NCI-H2029 (cell line): ENCODE data around the gene ST3GAL4.
"Not testable (repeated sequence)": the region's sequence is repeated elsewhere in the genome, so short reads cannot be mapped to it uniquely, and the experiment has no call there.

ENCODE experiments used
- DNase-seq: peaks from one replicate; lab custom pipeline; 2025; lab: John Stamatoyannopoulos, UW

The ST3GAL4 gene

DNA sequence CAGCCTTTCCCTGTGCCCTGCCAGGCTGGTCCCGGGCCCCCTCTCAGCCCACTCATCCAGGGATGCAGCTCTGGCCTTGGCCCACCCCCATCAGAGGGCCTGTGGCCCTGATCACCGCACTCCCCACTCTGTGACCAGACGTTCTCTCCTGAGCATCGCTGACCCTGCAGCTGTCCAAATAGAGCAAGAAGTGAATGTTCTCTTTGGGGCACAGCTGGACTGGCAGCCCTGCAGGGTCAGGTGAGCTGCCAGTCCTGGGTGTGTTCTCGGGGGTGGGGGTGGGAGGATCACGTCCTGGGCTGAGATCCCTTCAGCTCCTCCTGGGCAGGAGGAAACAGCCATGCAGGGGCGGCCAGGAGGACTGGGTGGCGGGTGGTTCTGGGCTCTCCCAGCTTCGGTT is 9.2 kb downstream of the ST3GAL4 start:
- not testable (repeated sequence) for DNase-seq

DNA sequence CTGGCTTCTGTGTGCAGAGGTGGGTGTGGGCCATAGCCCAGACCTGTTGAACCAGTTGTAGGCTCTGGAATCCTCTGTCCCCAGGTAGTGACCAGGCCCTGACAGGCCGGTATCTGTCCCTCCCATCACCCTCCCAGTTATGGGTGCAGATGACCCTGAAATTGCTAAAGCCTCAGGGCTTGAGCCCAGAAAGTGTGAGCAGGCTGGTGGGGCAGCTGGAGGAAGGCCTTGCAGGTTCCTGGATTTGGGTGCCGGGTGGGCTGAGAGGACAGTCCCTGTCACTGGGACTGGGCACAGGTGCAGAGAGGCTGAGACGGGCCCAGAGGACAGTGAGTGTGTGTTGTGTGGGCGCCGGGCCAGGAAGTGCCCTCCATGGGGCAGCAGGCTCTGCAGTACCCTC is 10.0 kb downstream of the ST3GAL4 start:
- DNase-seq: not testable (repeated sequence)

DNA sequence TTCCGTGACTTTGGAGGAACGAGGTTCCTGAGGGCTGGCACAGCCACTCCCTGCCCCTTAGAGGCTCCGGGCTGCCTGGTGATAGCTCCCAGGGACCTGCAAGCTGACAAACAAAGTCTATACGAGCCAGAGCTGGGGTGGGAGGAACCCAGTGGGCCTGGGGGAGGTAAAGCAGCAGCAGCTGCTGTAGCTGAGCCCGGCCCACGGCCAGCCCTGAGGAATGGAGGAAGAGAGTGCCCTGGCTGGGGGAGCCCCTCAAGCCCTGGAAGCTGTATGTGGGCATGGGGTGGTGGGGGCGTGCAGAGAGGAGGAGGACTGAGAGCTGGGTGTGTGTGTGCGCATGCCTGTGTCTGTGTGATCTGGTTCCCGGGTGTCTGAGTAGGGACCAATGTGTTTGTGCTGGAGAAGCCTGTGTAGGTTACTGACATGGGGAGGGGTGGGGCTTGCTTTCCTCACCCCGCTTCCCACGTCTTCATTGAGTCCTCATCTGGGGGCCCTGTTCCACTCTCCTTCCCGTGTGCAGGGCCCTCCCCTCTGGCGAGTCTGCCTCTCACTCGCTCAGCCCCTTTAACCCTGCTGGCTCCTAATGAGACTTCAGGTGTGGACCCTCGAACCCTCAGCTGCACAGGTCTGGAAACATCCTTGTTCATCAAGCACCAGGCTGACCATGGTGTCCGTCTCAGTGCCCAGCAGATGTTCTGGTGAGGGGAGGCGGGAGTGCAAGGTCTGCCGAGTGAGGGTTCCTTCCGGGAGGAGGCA is 10.8 kb downstream of the ST3GAL4 start:
- peak; percentile 16 for DNase-seq

DNA sequence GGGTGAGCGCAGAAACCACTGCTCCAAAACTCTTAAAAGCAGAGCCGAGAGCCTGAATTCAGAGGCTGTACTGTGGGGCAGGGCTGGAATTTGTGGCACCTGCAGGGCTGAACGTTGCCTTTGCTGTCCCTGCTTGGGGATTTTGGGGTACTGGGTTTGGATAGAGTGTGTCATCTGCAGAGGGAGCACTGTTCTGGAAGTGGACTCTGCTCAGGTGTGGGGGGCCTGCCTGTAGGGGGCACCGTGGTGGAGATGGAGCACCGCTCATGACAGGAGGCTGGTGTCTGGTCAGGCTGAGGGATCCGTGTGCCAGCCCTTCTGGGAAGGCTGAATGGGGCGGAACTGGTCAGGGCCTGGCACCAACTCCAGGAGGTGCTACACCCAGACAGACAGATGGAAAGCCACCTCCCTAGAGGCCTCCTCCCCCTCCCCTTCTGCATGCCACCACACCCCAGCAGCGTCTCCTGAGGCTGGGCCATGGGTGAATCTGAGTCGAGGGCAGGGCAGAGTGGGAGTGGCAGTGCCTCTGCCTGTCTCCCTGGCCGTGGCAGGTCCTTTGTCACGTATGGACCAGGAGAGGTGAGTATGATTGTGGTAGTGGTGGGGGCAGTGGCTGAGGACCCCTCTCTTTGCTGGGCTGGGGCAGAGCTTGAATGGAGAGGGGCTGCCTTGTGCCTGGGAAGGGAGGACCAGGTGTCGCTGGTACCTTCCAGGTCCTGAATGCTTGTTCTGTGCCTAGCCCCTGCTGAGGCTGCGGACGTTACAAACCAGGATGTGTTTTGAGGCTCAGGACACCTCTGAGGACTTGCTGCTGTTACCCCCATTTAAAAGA is 11.6 kb downstream of the ST3GAL4 start:
- not testable (repeated sequence) for DNase-seq

DNA sequence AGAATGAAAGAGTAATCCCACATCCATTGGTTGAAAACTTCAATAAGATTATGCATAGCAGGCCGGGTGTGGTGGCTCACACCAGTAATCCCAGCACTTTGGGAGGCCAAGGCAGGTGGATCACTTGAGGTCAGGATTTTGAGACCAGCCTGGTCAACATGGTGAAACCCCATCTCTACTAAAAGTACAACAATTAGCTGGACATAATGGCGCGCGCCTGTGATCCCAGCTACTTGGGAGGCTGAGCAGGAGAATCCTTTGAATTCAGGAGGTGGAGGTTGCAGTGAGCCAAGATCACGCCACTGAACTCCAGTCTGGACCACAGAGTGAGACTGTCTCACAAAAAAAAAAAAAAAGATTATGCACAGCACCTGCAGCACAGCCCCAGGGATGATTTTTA is 12.3 kb downstream of the ST3GAL4 start:
- DNase-seq: not testable (repeated sequence)

DNA sequence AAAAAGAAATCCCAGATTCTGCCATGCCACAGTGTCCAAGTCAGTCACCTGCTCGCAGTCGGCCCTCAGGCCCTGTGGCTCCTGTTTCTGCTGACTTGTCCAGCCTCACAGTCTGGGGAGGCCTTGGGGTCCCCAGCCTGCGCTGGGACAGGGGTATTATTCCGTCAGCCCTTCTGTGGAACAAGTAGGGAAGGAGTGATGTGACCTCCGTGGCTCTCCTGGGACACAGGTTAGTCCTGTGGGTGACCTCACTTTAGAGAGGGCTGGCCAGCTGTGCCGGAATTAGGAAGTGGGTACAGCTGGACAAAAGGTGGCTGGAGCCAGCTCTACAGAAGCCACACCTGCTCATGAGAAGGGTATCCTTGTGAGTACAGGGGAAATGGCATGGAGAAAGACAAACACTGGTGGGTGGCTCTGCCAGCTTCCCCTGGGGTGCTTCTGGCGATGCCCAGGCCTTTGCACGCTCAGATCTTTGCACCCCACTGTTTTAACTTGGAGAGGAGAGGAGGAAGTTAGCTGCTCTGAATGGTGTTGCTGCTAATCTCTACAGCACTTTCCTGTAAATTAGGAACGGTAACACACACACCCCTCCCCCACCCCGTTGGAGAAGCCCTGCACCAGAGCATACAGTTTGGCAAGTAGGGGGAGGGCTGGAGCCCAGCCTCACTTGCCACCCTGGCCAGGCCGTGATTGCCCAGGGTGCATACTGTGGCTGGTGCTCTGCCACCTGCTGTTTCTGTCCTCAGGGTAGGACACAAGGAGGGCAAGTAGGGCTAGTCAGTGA is 13.0 kb downstream of the ST3GAL4 start:
- peak; percentile 62 for DNase-seq

DNA sequence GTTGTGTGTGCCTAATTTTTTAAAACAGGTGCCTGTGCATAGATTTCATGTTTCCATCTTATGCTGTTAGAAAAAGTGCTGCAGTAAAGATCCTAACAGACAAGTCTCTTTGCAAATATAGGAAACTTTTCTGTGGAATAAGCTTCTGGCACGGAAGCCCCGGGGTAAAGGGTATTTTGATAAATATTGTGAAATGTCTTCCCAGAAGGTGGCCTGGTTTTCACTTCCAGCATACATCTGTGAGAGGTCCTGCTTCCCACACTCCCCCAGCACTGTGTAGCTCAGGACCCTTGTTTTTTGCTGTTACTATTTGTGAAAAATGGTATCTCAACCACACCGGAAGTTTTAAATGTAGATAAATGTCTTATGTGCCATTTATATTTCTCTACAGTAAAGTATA is 14.5 kb downstream of the ST3GAL4 start:
- DNase-seq: no peak

DNA sequence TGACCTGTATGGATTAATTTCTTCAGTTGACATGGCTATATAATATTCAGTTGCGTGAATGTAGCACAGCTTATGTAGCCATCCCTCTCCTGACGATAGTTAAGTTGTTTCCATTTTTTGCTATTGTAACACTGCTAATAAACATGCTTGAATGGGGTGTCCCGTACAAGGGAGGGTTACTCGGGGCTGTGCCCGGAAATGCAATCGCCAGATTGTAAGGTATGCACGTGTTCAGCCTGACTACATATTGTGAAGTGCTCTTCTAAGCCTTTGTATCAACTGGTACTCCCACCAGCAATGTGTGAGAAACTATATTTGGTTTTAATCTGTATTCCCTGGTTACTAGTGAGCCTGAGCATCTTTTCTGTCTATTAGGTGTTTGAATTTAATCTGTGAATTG is 16.1 kb downstream of the ST3GAL4 start:
- DNase-seq: no peak

DNA sequence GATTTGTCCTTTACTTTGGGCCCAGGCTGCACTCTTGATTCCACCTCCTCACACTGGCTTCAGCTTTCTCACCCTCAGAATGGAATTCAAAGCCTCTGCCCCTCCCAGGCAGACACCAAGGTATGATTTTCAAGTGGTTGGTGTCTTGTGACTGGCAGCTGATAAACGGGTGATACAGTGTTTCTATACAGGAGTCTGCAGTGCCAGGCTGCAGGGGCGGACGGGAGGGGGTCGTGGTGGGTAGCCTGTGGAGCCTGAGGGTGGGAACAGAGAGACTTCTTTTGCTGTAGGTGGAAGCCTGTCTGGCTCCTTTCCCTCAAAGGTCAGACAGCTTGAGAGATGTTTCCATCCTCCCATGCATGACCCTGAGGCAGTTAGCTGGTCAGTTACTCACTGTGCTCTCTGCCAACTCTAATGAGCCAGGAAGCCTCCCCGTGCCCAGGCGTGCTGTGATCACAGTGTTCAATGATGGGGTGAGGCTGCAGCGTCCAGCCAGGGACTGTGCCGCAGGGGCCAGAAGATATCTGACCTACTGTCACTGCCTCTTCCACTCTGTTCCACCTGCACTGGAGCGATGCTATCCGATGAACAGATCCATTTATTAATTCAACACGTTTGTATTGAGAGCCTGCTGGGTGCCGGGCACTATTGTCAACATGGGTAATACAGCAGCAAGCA is 18.0 kb downstream of the ST3GAL4 start:
- DNase-seq: peak; percentile 13

DNA sequence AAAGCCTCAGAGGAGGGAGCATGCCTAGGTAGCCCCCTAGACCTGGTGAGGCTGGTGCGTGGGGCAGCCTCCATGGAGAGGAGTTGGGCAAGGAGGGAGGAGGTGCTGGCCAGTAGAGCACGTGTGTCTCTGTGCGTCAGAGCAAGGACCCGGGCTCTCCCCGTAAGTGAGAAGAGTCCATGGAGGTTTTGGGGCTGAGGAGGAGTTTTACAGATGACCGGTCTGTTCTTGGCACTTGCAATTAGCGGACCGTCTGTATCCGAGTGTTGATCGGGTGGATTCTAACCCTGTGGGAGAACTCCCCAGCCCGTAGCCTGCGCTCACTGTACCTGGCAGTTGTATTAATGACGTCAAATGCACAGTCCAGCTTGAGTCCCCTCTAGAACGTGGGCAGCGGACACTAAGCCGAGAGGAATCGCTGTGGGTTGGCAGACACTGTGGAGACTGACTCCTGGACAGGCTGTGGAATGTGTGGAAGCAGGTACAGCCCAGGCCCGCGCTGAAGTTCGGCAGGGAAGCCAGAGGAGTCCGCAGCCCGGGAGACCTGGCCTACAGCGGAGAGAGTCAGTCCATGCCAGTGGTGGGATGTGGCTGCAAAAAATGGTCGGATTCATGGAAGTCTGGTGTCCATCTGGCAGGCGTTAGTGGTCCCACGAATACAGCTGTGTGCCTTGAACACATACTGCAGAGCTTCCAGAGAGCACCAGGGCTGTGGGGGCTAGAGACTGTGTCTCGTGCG is 19.2 kb downstream of the ST3GAL4 start:
- not testable (repeated sequence) for DNase-seq

DNA sequence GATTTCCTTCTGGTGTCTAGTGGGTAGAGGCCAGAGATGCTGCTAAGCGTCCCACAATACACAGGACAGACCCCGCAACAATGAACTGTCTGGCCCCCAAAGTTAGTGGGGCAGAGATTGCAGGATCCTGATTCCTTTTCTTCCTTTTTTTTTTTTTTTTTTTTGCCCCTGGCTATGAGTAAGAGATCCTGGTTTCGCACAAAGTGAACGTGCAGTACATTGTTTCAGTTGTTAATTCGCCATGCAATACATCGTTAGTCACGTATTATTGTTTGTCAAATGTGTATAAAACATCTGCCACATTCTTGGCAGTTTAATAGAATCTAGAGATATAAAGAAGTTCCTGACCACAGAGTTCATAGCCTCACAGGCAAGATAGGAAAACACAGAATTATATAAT is 20.2 kb downstream of the ST3GAL4 start:
- DNase-seq: no peak

DNA sequence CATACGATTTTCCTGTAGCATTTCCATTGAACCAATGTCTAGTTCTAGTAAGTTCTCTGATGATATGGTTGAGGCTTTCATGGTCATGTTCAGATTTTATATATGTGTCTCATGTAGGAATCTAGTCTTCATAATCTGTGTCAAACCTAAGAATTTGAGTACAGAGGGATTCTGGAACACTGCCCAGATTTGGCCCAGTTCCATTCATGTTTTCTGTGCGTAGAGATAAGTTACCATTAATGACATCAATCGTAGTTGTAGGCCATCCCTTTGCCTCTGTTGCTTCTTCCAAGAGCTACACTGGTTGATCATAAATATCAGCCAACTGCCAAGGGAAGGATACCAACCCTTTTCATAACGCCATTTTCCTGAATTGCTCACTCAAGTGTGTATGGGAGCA is 23.3 kb downstream of the ST3GAL4 start:
- no peak for DNase-seq

DNA sequence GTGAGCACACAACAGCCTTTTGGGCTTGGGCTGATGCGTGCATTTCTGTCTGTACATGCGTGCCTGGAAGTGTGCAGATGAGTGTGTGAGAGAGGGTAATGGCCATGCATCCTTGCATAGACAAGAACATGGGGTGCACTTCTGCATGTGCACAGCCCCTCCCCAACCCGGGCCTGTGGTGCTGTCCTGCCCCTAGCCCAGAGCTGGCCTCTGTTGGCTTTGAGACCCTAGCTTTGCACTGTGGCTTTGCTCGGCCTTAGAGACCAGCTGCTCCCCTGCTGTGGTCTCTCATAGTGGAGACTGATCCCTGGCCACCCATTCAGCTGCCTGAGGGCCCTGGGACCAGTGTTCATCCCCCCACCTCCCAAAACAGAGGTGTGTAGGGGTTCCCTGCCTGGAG is 25.4 kb downstream of the ST3GAL4 start:
- DNase-seq: no peak

DNA sequence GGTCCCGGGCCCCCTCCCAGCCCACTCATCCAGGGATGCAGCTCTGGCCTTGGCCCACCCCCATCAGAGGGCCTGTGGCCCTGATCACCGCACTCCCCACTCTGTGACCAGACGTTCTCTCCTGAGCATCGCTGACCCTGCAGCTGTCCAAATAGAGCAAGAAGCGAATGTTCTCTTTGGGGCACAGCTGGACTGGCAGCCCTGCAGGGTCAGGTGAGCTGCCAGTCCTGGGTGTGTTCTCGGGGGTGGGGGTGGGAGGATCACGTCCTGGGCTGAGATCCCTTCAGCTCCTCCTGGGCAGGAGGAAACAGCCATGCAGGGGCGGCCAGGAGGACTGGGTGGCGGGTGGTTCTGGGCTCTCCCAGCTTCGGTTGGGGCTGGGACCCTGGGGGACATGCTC is 26.5 kb downstream of the ST3GAL4 start:
- DNase-seq: not testable (repeated sequence)

DNA sequence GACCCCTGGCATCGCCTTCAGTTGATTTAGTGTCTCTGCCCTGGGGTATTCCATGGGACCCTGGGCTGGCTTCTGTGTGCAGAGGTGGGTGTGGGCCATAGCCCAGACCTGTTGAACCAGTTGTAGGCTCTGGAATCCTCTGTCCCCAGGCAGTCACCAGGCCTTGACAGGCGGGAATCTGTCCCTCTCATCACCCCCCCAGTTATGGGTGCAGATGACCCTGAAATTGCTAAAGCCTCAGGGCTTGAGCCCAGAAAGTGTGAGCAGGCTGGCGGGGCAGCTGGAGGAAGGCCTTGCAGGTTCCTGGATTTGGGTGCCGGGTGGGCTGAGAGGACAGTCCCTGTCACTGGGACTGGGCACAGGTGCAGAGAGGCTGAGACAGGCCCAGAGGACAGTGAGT is 27.2 kb downstream of the ST3GAL4 start:
- not testable (repeated sequence) for DNase-seq

DNA sequence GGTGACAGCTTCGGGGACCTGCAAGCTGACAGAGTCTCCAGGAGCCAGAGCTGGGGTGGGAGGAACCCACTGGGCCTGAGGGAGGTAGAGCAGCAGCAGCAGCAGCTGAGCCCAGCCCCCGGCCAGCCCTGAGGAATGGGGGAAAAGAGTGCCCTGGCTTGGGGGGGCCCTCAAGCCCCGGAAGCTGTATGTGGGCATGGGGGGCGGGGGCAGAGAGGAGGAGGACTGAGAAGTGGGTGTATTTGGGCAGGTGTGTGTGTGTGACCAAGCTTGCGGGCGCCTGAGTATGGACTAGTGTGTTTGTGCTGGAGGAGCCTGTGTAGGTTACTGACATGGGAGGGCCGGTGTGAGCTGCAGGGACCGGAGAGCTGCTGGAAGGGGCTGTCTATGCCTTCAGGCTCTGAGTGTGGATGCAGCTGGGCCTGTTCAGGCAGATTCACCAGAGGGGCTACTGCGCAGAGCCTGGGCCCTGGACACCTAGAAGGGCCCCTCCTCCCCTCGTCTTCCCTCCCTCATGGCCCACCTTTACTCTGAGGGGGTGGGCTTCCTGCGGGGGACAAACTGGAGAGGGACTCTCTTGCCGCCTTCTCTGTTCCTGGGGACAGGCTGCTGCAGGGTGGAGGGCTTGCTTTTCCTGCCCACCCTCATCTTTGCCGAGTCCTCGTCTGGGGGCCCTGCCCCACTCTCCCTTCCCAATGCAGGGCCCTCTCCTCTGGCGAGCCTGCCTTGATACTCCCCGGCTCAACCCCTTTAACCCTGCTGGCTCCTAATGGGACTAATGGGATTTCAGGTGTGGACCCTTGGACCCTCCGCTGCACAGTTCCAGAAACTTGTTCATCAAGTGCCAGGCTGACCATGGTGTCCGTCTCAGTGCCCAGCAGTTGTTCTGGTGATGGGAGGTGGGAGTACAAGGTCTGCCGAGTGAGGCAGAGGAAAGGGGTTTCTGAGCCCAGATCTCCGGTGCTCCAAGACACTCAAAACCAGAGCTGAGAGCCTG is 28.2 kb downstream of the ST3GAL4 start:
- DNase-seq: no peak

DNA sequence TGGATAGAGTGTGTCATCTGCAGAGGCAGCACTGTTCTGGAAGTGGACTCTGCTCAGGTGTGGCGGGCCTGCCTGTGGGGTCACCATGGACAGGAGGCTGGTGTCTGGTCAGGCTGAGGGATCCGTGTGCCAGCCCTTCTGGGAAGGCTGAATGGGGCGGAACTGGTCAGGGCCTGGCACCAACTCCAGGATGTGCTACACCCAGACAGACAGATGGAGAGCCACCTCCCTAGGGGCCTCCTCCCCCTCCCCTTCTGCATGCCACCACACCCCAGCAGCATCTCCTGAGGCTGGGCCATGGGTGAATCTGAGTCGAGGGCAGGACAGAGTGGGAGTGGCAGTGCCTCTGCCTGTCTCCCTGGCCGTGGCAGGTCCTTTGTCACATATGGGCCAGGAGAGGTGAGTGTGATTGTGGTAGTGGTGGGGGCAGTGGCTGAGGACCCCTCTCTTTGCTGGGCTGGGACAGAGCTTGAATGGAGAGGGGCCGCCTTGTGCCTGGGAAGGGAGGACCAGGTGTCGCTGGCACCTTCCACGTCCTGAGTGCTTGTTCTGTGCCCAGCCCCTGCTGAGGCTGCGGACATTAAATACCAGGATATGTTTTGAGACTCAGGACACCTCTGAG is 29.1 kb downstream of the ST3GAL4 start:
- no peak for DNase-seq

DNA sequence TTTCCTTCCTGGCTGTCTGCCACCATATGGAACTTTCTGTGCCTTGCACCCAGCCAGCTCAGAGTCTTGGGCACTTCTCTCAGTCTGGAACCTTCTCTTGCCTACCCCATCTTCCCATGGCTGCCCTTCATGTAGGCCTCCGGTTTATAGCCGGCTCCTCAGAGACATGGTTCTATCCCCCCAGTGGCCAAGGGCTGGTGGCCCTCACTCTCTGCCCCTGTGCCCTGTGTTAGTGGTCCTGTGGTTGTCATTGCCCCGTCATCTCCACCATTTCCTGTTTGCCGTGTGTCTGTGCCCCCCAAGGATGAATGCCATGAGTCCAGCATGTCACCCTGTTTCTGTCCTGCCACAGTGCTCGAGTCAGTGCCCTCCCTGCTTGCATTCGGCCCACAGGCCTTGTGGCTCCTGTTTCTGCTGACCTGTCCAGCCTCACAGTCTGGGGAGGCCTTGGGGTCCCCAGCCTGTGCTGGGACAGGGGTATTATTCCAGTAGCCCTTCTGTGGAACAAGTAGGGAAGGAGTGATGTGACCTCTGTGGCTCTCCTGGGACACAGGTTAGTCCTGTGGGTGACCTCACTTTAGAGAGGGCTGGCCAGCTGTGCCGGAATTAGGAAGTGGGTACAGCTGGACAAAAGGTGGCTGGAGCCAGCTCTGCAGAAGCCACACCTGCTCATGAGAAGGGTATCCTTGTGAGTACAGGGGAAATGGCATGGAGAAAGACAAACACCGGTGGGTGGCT is 30.7 kb downstream of the ST3GAL4 start:
- no peak for DNase-seq

DNA sequence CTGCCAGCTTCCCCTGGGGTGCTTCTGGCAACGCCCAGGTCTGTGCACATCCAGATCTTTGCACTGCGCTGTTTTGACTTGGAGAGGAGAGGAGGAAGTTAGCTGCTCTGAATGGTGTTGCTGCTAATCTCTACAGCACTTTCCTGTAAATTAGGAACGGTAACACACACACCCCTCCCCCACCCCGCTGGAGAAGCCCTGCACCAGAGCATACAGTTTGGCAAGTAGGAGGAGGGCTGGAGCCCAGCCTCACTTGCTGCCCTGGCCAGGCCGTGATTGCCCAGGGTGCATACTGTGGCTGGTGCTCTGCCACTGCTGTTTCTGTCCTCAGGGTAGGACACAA is 31.2 kb downstream of the ST3GAL4 start:
- peak; percentile 51 for DNase-seq
